Right lobe of liver (tissue), 4 donors: ENCODE results near the gene OLA1.

Experiments
- POLR2A ChIP-seq: fragments of 450-650 bp; IDR thresholded peaks from one replicate; pipeline ENCODE4 v1.6.1; 2017; ENCODE audit warnings: antibody characterized with exemption, mild to moderate bottlenecking
- TF ChIP-seq, protein P1 (sequence below), 4 donors: fragments of 200-600 bp in 3 of 4; fragments of 450-650 bp in 1 of 4; IDR thresholded peaks; one replicate each; pipeline versions ENCODE4 v1.5.1 to v1.8.0; 2016 to 2022; ENCODE audit warnings: antibody characterized with exemption in 4 of 4, mild to moderate bottlenecking in 2 of 4
- donor health status: DM: no; HTN: no; CAD: no.
- donor health status: DM: no; HTN: no; CAD: no.
- donor health status: DM: no; HTN: yes; CAD: no.

DNA sequence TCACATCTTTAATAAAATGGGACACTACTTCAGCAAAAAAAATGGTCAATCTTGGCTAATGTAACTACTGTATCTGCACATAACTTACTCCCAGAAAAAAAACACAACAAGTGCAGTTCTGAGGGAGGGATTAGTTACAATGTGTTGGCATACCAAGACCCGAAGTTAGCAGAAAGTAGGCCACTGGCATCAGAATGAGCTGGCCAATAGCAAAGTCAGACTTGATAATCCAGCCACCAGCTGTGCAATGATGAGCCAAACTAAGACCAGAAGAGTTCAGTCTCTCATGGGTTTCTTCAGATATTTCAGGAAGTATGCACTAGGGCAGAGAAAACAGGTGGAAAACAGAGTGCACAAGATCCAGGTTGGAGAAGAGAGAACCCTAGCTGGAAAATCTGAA lies 65.3 kb downstream of the OLA1 start:
- TF ChIP-seq, protein P1, sequence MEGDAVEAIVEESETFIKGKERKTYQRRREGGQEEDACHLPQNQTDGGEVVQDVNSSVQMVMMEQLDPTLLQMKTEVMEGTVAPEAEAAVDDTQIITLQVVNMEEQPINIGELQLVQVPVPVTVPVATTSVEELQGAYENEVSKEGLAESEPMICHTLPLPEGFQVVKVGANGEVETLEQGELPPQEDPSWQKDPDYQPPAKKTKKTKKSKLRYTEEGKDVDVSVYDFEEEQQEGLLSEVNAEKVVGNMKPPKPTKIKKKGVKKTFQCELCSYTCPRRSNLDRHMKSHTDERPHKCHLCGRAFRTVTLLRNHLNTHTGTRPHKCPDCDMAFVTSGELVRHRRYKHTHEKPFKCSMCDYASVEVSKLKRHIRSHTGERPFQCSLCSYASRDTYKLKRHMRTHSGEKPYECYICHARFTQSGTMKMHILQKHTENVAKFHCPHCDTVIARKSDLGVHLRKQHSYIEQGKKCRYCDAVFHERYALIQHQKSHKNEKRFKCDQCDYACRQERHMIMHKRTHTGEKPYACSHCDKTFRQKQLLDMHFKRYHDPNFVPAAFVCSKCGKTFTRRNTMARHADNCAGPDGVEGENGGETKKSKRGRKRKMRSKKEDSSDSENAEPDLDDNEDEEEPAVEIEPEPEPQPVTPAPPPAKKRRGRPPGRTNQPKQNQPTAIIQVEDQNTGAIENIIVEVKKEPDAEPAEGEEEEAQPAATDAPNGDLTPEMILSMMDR (IDR thresholded peaks at IDR 0.05), result no peak
- TF ChIP-seq POLR2A, result no peak
